Activated CD8-positive, alpha-beta T cell treated with anti-CD3 and anti-CD28 coated beads, Interleukin-2, amount 10 ng/mL, durations not matched to agents 7 days and 5 days (primary cell): ENCODE measurements around the gene UTF1. TPM values are rescaled to one million over a fixed set of nuclear protein-coding genes. Genes with fewer than 3 reads are reported as not detected.

Experiments
- ATAC-seq: fragments of 150-1000 bp; cut with Tn5 transposase; one replicate; pipeline ENCODE4 v1.10.0; 2021; ENCODE audit warnings: moderate library complexity
- CTCF ChIA-PET: fragments of 350-600 bp; sonication (Branson Sonifier 250); formaldehyde crosslinking; loops from one replicate; lab custom pipeline; 2021; ENCODE audit warnings: antibody characterized with exemption; lab: Charles Lee
- POLR2A ChIA-PET: fragments of 350-600 bp; sonication (Branson Sonifier 250); formaldehyde crosslinking; loops from one replicate; lab custom pipeline; 2021; ENCODE audit warnings: antibody characterized with exemption; lab: Charles Lee
- DNase-seq: peaks from one replicate; pipeline ENCODE4 v3.0.0-alpha.2; 2020
- H3K27ac Mint-ChIP-seq: one replicate; pipeline ENCODE4 v1.8.0; 2021; ENCODE audit warnings: mild to moderate bottlenecking, mixed read lengths
- H3K27me3 Mint-ChIP-seq: one replicate; pipeline ENCODE4 v1.8.0; 2021; ENCODE audit warnings: low read depth, mixed read lengths
- H3K36me3 Mint-ChIP-seq: one replicate; pipeline ENCODE4 v1.8.0; 2021; ENCODE audit warnings: low read depth, mixed read lengths
- H3K4me1 Mint-ChIP-seq: one replicate; pipeline ENCODE4 v1.8.0; 2021; ENCODE audit warnings: low read depth, mixed read lengths
- H3K4me3 Mint-ChIP-seq: one replicate; pipeline ENCODE4 v1.8.0; 2021; ENCODE audit warnings: mild to moderate bottlenecking, mixed read lengths
- H3K9me3 Mint-ChIP-seq: one replicate; pipeline ENCODE4 v1.8.0; 2022; ENCODE audit warnings: mixed read lengths; ENCODE audit not compliant: insufficient read depth
- total RNA-seq, 2 experiments: library from RNA; stranded (reverse); gene quantifications; one replicate each; pipeline ENCODE4 v1.2.3, GENCODE V29; 2021

UTF1 gene
- total RNA-seq, 2 experiments from 2014 or later = not detected

DNA sequence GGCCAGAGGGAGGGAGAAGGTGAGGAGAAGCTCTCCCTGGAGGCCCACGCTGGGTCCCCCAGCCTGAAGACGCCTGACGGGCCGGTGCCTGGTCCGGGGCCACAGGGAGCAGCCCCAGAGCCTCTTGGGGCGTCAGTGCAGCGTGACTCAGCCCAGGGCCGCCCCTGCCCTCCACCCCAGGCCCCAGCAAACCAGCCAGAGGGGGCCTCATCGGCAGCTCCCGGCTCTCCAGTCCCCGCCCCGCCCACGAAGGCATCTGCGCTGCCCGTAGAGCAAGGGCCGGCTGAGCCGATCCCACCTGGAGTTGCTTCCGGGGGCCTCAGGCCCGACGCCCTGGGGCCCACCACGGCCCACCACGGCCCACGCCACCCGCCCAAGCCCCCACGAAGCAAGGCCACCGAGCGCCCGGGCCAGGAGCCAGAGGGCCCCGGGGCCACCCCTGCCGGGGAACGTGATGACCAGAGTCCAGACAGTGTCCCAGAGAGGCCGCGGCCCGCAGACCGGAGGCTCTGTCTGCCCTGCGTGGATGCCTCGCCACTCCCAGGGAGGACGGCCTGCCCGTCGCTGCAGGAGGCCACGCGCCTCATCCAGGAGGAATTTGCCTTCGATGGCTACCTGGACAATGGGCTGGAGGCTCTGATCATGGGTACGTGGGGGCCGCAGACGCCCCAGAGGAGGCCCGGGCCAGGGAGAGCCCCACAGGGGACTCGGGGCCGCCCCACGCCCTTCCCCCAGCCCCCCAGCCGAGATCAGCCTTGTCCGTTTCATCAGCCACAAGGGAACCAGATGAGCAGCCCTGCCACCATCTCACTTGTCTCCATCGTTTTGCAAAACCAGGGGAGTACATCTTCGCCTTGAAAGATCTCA, 31.2 kb upstream of the UTF1 start:
- ATAC-seq = no peak
- H3K27ac Mint-ChIP-seq = no peak overlapping the region
- CTCF ChIA-PET = no interaction called here

DNA sequence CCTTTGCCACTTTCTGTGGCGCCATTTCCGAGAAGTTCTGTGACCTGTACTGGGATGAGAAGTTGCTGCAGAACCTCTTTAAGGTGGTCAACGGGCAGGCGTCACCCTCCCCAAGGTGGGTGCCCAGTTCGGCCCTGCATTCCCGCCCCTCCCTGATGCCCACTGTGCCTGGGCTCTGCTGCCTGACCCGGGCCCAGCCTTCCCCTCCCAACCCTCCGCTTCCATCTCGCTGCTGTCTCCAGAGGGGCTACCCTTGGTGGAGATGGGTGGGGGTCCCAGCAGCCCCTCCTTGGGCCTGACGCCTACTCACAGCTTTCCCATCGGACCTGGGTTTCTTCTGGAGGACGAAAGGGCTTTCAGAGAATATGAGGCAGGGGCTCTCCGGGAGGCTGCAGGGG, 30.5 kb upstream of the UTF1 start:
- H3K27me3 Mint-ChIP-seq = no peaks in the 10 kb centered on the region
- CTCF ChIA-PET = no interaction called here
- H3K36me3 Mint-ChIP-seq = no peaks in the 10 kb centered on the region
- H3K4me3 Mint-ChIP-seq = no peak overlapping the region
- ATAC-seq = no peak
- no peaks in the 10 kb centered on the region for H3K4me1 Mint-ChIP-seq
- DNase-seq = no peak
- no peak overlapping the region for H3K27ac Mint-ChIP-seq
- POLR2A ChIA-PET = no interaction called here
- no peaks in the 10 kb centered on the region for H3K9me3 Mint-ChIP-seq

More for the DNA sequence above, 31.2 kb upstream of the UTF1 start:
- no peak for DNase-seq
- POLR2A ChIA-PET = no interaction called here
- H3K36me3 Mint-ChIP-seq = no peaks in the 10 kb centered on the region
- H3K4me3 Mint-ChIP-seq = no peak overlapping the region
- H3K27me3 Mint-ChIP-seq = peaks cover 1% of the 10 kb centered on the region
- H3K9me3 Mint-ChIP-seq = no peaks in the 10 kb centered on the region
- no peaks in the 10 kb centered on the region for H3K4me1 Mint-ChIP-seq

DNA sequence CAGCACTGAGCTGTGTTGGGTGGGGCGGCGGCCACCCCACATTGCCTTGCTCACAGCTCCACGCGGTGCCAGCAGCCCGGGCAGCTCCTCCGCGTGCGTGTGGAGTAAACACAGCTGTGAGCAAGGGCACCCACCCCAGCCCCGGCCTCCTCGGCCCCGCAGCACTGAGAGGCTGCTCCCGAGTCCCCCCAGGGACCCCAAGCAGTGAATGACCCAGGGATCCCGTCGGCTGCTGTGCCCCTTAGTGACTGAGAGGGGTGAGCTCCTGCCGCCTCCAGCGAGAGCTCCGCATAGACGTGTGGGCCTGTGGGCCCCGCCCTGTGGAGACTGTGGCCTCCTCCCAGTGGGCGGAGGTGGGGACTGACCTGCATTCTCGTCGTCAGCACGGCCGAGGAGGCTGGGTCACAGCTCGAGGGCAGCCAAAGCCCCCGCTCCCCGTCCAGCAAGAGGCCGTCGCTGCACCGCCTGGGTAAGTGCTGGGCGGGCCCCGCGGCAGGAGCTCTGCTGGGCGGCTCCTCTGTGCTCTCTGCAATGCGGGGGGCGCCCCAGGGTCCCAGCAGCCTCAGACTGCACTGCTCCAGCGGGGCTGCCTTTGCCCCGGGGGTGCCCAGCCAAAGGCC, 29.9 kb upstream of the UTF1 start:
- no peak for DNase-seq
- no peaks in the 10 kb centered on the region for H3K27me3 Mint-ChIP-seq
- H3K27ac Mint-ChIP-seq = no peak overlapping the region
- H3K36me3 Mint-ChIP-seq = no peaks in the 10 kb centered on the region
- ChIA-PET CTCF (no interaction called here), POLR2A (no interaction called here)
- no peaks in the 10 kb centered on the region for H3K4me1 Mint-ChIP-seq
- no peak for ATAC-seq
- no peak overlapping the region for H3K4me3 Mint-ChIP-seq
- H3K9me3 Mint-ChIP-seq = no peaks in the 10 kb centered on the region

DNA sequence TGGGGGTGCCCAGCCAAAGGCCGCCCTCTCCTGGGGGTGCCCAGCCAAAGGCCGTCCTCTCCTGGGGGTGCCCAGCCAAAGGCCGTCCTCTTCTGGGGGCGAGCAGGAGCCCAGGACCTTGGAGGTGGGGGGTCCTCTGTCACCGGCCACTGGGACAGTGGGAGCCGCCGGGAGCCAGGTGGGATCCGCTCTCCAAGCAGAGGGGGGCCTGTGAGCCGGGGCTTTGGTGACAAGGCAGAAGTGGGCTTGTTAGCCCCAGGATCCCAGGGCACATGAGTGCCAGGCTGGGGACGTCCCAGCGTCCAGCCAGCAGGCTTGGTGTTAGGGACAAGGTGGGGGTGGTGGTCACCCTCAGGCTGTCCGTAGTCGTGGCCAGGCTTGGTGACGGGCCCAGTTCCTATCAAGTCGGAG, 29.4 kb upstream of the UTF1 start:
- Mint-ChIP-seq H3K9me3 (no peaks in the 10 kb centered on the region), H3K27ac (no peak overlapping the region), H3K27me3 (no peaks in the 10 kb centered on the region), H3K4me3 (no peak overlapping the region), H3K36me3 (no peaks in the 10 kb centered on the region), H3K4me1 (no peaks in the 10 kb centered on the region)
- CTCF ChIA-PET = no interaction called here
- ATAC-seq (no peak), DNase-seq (no peak)
- POLR2A ChIA-PET = no interaction called here

DNA sequence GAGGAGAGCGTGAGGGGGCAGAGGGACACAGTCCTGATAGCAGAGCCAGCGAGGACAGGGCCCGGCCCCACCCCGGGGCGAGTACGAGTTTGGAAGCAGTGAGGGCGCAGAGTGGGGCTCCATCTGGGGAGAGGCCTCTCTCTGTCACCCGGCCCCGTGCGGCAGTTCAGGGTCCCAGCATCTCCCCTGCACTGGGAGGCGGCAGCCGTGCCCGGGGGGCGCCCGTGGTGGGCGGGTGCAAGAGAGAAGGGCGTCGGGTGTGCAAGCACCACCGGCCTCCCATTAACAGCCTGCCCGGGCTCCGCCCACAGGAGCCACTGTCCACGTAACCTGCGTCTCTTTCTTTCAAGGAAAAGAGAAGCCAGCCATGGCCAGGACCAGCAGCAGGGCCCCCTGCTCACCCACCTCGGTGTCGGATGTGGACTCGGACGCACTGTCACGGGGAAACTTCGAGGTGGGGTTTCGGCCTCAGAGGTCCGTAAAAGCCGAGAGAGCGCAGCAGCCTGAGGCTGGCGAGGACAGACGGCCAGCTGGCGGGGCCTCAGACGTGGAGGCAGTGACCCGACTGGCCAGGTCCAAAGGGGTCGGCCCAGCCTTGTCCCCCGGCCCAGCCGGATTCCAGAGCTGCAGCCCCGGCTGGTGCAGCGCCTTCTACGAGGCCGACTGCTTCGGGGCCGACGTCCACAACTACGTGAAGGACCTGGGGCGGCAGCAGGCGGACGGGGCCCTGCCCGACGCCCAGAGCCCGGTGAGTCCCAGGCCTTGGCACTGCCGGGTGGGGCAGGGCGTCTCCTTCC, 28.7 kb upstream of the UTF1 start:
- no peak for ATAC-seq
- ChIA-PET POLR2A (no interaction called here), CTCF (no interaction called here)
- Mint-ChIP-seq H3K4me3 (no peak overlapping the region), H3K27me3 (no peaks in the 10 kb centered on the region), H3K36me3 (no peaks in the 10 kb centered on the region), H3K9me3 (no peaks in the 10 kb centered on the region), H3K4me1 (no peaks in the 10 kb centered on the region), H3K27ac (no peak overlapping the region)
- no peak for DNase-seq

DNA sequence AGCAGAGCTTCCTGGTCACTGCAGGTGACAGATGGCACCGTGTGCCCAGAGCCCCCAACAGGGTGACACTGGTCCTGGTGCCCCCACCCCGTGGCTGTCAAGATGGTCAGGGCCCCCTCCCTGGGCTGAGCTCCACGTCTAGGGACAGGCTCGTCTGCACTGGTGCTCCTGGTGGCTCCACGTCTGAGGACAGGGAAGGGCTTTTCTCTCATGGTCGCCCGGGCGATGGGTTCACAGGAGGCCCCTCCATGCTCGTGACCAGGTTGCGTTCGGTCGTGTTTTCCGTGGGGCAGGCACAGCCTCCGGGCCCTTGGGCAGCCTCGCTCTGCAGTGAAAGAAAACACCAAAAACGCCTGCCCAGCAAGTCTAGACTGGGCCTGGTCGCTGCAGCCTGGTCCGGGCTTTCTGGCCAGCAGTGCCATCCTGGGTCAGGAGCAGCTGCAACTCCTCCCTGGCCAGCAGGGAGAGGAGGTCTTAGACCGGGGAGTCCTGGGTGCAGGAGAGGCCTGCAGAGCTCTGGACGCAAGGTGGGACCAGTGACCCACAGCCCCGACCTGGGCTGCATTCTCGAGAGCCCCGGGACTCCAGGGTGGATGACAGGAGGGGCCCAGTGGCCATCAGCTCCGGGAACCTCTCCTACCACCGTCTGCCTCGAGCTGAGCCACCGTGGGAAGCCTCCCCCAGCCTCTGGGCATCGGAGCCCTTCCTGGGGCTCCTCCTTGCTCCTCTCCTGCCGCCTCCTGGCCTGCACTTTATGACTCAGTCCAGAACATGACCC, 27.9 kb upstream of the UTF1 start:
- H3K36me3 Mint-ChIP-seq = no peaks in the 10 kb centered on the region
- POLR2A ChIA-PET = no interaction called here
- no peak overlapping the region for H3K27ac Mint-ChIP-seq
- CTCF ChIA-PET = no interaction called here
- no peaks in the 10 kb centered on the region for H3K4me1 Mint-ChIP-seq
- no peak overlapping the region for H3K4me3 Mint-ChIP-seq
- no peaks in the 10 kb centered on the region for H3K27me3 Mint-ChIP-seq
- H3K9me3 Mint-ChIP-seq = no peaks in the 10 kb centered on the region
- DNase-seq (no peak), ATAC-seq (no peak)

DNA sequence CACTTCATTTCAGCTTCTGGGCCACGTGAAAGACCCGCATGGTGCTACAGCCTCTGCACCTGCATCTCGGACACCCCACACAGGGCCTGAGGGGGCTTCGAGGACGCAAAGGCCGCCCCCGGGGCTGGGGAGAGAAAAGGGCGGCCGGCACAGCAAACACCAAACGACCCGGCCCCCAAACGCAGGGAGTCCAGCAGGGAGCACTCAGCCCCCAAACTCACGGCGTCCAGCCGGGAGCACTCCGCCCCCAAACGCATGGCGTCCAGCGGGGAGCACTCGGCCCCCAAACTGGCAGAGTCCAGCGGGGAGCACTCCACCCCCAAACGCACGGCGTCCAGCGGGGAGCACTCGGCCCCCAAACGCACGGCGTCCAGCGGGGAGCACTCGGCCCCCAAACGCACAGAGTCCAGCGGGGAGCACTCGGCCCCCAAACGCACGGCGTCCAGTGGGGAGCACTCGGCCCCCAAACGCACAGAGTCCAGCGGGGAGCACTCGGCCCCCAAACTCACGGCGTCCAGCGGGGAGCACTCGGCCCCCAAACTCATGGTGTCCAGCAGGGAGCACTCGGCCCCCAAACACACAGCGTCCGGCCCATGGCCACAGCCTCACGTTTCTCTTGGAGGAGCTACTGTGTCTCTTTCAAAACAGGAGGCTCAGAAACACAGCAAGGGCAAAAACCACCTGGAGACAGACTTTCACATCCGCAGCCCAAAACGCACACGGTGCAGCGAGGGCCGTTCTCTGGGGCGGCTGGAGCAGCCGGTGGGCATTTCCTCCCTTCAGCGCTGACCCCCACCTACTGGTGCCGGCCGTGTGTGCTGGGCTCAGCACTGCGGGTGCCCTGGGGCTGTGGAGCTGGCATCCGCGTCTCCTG, 27.0 kb upstream of the UTF1 start:
- no peak overlapping the region for H3K27ac Mint-ChIP-seq

DNA sequence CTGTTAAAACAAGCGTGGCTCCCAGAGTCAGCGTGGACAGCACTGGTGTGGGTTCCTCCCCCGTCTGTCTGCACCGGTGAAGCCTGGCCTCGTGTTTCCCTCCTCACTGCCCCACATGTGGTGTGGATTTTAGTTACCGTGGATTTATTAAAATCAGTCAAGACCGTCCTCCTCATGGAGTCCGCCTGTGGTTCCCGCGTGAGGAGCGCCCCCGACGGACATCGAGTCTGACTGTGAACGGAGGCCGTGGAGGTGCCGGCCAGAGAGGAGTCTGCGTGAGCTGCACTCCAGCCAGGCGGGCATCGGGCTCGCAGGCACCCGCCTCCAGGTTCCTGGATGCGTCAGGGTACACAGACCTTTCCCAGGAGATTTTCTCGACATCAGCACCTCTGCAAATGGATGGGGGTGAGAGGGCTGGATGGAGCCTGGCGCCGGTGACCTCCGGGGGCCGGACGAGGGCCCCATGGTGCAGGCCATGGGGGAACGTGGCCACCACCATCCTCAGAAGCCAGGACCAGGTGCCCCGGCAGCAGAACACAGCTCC, 26.3 kb upstream of the UTF1 start:
- H3K4me1 Mint-ChIP-seq = no peaks in the 10 kb centered on the region
- no peak overlapping the region for H3K4me3 Mint-ChIP-seq
- POLR2A ChIA-PET = no interaction called here
- CTCF ChIA-PET = no interaction called here
- H3K9me3 Mint-ChIP-seq = no peaks in the 10 kb centered on the region
- ATAC-seq (no peak), DNase-seq (no peak)
- no peaks in the 10 kb centered on the region for H3K27me3 Mint-ChIP-seq
- H3K27ac Mint-ChIP-seq = no peak overlapping the region
- H3K36me3 Mint-ChIP-seq = no peaks in the 10 kb centered on the region

More for the DNA sequence above, 27.0 kb upstream of the UTF1 start:
- Mint-ChIP-seq H3K9me3 (no peaks in the 10 kb centered on the region), H3K27me3 (no peaks in the 10 kb centered on the region), H3K4me3 (no peak overlapping the region), H3K4me1 (no peaks in the 10 kb centered on the region), H3K36me3 (no peaks in the 10 kb centered on the region)
- POLR2A ChIA-PET = no interaction called here
- DNase-seq (no peak), ATAC-seq (no peak)
- CTCF ChIA-PET = no interaction called here

DNA sequence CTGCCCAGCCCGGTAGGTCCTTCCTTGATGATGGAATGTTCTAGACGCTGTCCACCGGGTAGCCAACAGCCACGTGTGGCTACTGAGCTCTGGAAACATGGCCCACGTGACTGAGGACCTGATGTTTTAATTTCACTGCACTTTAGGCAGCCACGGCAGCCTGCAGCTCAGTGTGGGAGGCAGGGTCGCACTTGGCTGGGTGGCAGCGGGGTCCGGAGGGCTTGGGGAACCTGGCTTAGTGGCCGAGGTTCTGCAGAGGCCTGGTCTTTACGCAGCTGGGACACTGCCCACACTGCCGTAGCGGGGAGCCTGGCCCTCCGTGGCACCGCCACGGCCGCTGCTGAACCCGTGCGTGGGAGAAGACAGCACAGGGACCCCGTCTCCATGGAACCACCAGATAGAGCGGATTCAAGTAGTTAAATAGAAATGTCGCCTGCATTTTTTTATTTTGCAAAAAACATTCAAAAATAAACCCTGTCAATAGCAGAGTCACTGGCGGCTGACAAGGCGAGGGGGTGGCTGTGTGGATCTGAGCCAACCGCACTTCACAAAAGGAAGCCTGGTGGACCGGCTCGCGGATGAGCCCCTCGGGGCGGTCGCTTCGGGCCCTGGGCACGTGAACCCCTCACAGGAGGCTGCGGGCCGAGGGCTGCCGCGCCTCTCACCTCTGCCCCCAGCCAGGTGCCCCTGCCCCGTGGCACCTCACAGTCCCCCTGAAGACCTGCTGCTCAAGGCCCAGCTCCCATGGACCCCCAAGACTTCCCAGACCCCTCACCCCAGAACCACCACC, 25.6 kb upstream of the UTF1 start:
- POLR2A ChIA-PET = no interaction called here
- no peaks in the 10 kb centered on the region for H3K27me3 Mint-ChIP-seq
- no peak overlapping the region for H3K4me3 Mint-ChIP-seq

DNA sequence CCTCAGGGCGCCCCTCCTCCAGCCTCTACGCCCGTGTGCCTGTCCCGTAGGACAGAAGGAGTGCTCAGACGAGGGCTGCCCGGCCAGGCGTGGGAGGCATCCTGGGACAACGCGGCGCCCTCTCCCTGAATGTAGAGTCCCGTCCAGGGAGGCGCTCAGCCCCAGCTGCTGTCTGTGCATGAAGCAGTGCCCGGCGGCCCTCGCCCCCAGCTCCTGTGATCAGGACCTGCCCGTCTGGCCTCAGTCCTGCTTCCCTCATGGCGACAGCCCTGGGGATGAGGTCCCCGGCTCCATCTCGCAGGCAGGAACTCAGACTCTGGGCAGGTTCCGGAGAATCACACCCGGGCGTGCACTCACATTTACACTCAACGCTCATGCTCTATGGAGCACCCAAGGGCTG, 24.9 kb upstream of the UTF1 start:
- ATAC-seq (no peak), DNase-seq (no peak)
- H3K4me1 Mint-ChIP-seq = no peaks in the 10 kb centered on the region
- H3K27me3 Mint-ChIP-seq = no peaks in the 10 kb centered on the region
- CTCF ChIA-PET = no interaction called here
- no peak overlapping the region for H3K27ac Mint-ChIP-seq
- no peaks in the 10 kb centered on the region for H3K9me3 Mint-ChIP-seq
- no peaks in the 10 kb centered on the region for H3K36me3 Mint-ChIP-seq
- H3K4me3 Mint-ChIP-seq = no peak overlapping the region
- POLR2A ChIA-PET = no interaction called here

More for the DNA sequence above, 25.6 kb upstream of the UTF1 start:
- CTCF ChIA-PET = no interaction called here
- no peaks in the 10 kb centered on the region for H3K9me3 Mint-ChIP-seq
- DNase-seq (no peak), ATAC-seq (no peak)
- no peak overlapping the region for H3K27ac Mint-ChIP-seq
- H3K36me3 Mint-ChIP-seq = no peaks in the 10 kb centered on the region
- H3K4me1 Mint-ChIP-seq = no peaks in the 10 kb centered on the region
